GM18508 (cell line): ENCODE measurements around the gene DNAH14.

ENCODE experiments used
- ATAC-seq: cut with Tn5 transposase; IDR thresholded peaks from one replicate; pipeline ENCODE4 v1.9.1; 2021; ENCODE audit warnings: moderate number of reproducible peaks; ENCODE audit not compliant: insufficient read depth, unreplicated experiment

The DNAH14 gene

DNA sequence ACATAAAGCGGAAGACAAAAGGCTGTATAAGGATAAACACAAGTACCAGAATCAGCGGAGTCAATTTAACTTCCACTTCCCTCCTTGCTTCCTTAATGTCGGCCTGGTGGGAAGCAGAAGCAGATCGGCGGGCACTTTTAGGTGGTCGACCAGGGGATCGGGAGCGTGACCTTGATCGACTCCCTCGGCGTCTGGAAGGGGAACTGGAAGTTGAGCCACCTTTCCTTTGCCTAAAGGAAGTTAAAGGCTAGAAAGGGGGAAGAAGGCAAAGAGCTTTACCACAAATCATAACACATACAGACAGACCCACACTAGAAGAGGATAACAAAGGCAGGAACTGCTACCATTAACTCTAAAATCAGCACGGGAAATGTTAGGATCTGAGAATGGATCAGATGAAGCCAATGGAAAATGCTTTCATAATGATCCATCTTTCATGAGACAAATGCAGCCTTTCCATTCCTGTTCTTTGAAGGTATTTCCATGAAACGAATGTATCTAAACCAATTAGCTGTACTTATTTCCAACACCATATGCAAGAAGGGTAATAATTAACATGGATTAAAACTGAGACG is 492.6 kb downstream of the DNAH14 start:
- ATAC-seq: no peak

- ATAC-seq: no peak
Measured at GRCh38 chr1:225422795-225423517, 493.5 kb downstream of the DNAH14 start.

DNA sequence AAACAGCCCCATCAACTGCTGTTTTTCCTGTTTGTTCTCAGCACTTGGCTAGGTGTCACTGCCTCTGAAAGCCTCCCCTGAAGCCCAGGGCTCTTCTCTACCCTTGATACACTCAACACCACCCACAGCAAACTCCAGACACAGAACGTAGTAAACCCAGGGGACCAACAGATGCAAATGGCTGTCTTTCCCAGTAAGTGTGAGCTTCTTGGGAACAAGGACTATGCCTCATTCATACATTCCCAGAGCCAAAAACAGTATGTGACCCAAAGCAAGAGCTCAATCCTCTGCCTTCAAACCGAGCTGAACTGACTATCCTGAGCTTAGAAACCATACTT is 494.0 kb downstream of the DNAH14 start:
- no peak for ATAC-seq

DNA sequence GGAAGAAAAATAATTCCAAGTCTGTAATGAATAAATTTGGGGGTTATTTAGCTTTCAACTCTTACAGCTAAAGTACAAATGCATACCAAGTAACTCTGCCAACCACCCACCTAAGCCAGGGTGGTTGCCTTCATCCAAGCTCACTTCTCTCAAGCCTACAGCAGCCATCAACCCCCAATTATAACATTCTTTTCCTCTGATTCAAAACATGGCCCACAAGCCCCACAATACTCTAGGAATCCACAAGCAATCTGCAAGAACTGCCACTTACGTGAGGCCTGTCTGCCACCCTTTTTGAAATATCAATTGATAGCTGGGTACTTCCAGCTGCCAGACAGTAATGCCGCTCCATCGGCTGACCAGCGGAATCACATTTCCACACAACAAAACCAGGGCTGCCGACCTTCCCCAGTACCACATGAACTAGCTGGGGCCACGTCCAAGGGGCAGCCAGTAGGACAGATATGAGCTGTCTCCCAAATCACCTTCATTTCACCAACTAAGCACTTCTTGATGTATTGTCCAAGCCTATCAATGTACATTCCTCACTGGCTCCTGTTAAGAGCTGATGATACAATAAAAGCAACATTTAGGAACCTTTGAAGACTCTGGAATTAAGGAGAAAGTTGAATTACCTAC is 495.2 kb downstream of the DNAH14 start:
- no peak for ATAC-seq

GRCh38 chr1:225425201-225425786 is 495.8 kb downstream of the DNAH14 start:
- ATAC-seq: no peak

DNA sequence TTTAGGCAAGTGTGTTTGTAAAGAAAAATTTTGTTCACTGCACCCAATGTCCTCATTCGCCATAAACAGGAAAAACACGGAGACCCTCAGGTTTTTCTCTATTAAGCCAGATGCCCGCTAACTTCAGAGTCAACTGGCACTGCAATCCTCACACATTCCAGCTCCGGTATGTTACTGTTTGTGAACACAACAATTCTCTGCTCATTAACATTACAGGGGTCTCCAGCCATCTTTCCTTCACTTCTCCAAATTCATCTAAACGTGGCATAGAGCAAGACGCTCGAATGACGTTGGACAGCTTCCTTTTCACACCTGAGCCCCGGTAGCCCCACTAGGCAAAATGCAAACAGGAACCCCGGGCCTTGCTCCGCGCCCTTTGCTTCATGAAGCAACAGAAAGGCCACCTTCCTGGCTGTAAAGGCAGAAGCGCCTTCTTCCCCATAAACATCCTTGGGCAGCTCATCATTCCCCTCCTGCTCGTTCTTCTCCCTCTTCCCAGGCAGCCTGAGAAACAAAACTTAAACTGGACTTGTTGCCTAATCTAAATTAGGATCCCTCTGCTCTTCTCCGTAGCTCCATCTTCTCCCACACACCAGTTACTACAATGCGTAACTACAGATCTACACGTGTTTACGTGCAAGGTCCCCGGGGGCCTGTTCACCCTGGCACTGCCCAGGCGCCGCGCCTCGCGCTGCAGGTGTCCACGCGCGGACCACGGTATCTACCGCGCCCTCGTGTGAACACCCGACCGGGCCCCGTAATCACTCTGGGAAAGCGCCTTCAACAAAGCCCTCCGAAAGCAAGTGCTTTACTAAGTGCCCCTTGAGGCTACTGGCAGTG is 497.1 kb downstream of the DNAH14 start:
- no peak for ATAC-seq

GRCh38 chr1:225427235-225428067 is 498.0 kb downstream of the DNAH14 start, which contains the start of gene LBR:
TSS of gene LBR (minus strand) at chr1:225428038. CDS start at chr1:225424075, 3,963 bp downstream.
- no peak for ATAC-seq

DNA sequence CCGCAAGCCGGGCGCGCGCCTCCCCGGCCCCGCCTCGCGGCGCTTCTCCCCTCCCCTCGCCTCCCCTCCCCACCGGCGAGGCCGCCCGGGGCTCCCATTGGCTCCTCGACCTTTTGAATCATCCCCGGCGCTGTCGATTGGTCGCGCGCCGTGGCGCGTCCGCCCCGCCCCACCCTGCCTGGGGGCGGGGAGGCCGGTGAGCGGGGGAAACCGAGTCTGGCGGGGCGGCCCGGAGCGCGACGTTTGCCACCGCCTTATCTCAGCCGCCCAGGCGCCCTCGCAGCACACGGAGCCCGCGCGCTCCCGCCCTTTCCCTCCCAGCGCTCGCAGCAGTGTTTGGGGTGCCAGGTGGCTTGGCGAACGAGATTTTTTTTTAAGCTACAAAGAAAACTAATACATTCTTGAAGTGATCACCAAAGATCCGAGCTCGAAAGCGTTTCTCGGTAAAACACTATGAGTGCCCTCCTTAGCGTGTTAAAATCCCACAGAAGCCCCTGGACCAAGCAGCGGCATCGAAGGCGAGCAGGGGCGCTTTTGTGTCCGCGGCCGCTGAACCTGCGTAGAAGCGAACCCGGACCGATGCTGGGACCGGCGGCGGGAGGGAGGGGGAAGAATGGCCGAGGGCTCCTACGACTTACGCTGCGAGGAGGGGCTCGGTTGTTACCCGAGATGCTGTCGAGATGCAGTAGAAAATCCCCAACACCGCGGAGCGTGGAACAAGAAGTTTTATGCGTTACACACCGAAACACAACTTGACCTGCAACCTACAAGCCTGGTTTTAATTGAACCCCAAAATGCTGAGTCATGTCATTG is 498.8 kb downstream of the DNAH14 start:
- ATAC-seq: no peak

DNA sequence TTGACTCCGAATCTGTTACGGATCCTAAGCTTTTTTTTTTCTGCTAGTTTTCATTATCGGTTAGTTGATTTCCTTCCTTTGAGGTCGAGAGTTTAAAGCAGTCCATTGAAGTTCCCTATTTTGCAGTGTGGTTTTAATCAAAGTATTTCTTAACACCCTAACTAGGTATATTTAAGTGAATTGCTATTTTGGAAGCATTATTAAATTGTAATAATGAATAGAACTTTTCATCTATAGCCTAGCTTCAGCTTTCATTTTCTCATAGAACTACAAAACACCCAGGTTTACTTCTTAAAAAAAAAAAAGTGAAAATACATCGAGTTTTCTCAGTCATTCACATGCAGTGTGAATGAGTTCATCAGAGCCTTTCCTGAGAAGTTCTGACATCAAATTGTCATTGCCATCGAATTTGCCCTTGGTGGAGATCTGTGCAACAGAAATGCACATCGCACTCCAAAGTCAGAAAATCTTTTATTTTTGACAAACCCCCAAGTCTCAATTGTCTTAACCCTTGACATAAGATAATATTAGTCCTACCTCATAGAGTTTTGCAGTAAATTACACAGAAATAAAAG is 499.5 kb downstream of the DNAH14 start:
- no peak for ATAC-seq

- ATAC-seq: no peak
Measured at GRCh38 chr1:225430301-225430700, 500.8 kb downstream of the DNAH14 start.

- ATAC-seq: no peak
Measured at GRCh38 chr1:225431081-225431863, 501.8 kb downstream of the DNAH14 start.

DNA sequence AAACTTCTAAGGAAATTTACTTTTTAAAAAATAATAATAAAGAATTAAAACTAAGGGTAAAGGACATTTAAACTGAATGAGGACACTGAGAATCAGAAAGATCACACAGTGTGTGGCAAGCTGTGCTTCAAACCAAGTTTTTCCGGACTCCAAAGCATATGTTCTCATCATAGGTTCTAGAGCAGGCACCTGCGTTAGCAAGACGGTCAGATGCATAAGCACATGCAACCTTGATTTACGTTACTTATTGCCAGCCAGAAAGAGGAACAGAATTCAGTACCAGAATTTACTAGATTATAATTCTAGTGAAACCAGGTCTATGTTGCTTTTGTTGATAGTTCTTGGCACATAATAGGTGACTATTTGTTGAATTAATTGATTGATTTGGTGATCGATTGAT is 504.6 kb downstream of the DNAH14 start:
- ATAC-seq: no peak

DNA sequence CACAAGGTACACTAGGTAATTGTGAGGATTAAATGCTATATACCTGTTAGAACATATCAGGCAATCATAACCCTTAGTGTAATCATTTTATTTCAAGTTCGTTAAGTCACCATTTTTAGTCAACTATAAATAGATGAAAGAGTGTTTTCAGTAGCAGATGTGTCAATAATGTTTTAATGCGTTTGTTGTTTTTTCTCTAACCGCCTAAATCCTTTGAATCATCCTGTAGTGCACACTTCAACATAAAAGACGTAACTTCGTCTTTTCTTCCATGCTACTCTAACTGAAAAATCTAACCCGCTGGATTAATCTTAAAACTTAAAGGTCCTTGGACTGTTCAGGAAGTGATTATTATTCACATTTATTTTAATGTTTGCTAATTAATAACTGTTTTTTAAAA is 505.6 kb downstream of the DNAH14 start:
- ATAC-seq: no peak

DNA sequence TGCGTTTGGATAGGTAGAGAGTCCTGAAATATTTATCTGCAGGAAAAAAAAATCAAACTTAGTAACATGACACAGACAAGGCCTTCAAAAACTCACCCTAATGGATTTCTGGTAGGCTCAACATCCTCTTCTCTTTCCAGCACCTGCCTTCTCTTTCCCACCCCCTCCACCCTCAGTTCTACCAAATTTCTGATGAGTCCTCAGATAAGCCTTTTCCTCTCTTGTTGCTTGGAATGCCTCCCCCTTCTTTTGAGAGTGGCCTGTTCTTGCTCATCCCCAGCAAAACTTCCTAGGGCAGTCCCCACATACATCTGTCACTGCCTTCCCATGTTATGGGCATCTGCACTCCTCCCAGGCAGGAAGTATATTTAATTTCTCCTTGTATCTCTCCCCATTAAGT is 506.0 kb downstream of the DNAH14 start:
- ATAC-seq: no peak

- ATAC-seq: peak; percentile 67
Measured at GRCh38 chr1:225435957-225436392, 506.5 kb downstream of the DNAH14 start.

GRCh38 chr1:225437710-225438437 is 508.4 kb downstream of the DNAH14 start:
- no peak for ATAC-seq
